HG02588 (cell line): ENCODE measurements around the gene FAM174B.
A peak's percentile ranks its signal among the peaks of the same experiment; 100 is the strongest.

Source experiments
- ATAC-seq: cut with Tn5 transposase; IDR thresholded peaks from one replicate; pipeline ENCODE4 v1.9.1; 2021; ENCODE audit warnings: mild to moderate bottlenecking, moderate library complexity; ENCODE audit not compliant: unreplicated experiment

The FAM174B gene

DNA sequence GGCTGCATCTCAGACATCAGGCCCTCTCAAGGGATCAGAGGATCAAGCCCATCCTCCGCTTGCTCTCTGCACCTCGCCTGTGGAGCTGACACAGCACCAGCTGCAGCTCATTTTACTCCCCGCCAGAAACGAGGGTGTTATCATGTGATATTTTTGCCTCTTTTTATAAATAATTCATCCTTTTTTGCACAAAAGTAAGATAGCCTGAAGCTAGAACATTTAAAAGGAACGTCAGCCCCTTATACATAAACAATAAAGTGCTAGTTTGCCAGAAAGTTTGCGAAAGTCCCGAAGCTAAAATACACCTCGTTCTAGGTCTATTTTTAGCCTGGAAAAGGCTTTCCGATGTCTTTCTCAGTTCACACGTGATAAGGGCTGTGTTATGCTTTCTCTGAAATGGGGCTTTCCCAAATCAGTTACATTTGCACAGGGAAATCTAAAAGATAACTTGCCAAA, 9.6 kb upstream of the FAM174B start:
- no peak for ATAC-seq

DNA sequence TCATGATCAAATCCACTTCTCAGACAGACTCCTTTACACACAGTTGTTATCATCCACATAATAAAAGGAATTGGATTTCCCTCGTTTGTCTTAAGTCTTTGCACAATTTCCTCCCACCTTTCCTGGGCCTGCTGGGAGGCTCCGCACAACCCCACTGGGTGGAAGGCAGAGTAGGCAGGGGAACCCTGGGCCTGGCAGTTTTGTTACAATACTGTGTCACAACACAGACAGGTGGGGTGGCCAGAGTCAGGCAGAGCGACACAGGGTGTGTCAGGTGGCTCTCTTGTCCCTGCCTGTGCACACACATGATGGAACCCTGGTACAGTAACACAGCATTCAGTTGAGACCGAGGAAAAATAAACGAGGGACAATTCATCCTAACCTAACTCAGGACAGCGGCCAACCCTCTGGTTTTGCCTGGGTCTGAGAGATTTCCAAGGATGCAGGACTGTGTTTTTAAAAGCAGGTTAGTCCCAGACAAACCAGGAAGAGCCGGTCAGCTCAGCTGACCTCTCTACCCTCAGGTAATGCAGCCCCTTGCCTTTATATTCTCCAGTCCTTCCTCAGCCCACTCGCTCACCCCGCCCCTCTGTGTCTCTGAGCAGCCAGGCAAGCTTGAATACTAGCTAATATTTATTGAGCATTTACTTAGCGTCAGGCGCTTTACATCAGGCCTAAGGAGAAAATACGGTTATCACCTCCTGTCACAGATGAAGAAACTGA, 8.8 kb upstream of the FAM174B start:
- ATAC-seq: no peak

DNA sequence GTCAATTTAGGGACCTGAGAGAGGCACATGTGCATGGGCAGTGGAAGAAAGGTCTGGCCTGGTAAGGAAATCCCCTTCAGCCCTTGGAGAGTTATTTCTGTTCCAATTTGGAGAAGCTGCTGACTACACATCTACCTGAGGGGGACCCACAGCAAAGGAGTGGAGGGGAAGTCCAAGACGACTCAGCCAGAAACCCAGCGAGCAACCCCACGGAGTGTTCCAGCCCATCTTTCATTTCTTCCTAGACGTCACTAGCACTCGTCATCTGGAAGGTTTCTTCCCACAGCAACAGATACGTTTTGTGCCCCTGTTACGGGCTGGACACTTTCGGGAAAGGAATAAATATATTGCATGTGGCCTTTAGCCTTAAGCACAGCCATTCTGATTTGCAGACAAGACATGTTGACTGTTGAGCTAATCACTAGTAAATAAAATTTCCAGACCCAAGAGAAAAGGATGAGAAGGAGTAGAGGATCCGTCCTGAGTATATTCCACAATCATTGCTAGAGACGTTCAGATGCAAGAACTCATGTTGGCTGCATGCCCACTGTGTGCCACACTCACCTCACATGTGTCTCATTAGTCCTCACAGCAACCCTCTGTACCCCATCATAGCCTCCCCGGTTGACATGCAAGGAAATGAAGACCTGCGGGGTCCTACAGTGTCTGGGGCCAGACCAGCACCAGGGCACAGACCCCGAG, 7.8 kb upstream of the FAM174B start:
- ATAC-seq: peak; percentile 85

DNA sequence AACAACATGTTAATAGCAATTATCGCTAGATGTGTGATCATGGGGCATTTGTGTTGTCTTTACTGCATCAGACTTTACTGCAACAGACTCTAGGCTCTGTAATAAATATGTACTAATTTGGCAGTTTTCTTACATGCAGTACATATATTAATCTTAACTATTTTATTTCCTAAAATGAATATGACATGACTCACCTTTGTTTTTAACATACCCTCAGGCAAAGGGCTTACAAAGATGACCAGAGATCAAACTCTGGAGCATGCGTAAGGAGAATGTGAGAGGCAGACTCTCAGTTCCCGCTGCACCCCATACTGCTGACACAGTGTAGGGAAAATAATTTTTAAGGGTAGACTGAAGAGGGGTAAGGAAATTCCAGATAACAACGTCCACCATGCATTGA, 7.2 kb upstream of the FAM174B start:
- no peak for ATAC-seq

DNA sequence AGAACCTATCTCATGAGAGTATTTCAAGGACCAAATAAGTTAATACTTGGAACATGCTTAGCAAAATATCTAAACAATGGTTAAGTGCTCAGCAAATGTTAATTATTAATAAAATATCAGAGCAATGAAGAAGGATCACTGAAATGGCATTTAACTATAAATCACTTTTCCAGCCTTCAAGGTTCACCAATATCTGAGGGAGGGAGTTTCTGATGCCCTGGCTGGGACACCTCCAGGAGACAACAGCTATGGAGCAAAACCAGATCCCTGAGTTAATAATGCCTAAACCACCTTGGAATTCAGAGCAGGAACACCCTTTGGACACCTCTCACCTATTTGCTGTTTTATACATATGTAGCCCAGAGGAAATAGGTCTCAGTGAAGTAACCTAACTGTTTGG, 6.4 kb upstream of the FAM174B start:
- ATAC-seq: no peak

DNA sequence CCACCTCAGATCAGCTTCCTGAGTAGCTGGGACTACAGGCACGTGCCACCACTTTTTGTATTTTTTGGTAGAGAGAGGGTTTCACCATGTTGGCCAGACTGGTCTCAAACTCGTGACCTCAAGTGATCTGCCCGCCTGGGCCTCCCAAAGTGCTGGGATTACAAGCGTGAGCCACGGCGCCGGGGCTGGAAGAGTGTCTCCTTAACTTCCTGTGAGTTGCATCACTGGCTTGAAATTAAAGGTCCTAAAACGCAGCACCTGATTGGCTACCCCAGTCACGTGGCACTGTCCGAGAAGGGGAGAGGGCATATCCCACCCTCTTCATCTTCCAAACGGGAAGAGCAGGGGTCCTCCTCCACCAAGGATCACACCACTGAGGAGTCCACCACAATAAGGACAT, 5.5 kb upstream of the FAM174B start:
- no peak for ATAC-seq

DNA sequence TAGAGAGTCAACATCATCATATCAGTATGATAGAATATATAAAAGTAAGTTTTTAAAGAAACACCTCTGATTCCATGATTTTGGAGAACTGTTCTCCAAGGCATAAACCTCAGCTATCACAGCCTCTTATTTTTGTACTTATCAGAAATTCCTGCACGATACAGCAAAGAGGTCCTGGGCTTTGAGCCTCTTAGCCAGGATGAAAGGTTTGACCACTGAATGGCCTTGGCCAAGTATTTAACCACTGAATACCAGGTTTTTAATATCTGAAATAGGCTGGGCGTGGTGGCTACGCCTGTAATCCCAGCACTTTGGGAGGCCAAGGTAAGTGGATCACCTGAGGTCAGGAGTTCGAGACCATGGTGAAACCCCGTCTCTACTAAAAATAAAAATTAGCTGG, 1.9 kb upstream of the FAM174B start:
- ATAC-seq: no peak

DNA sequence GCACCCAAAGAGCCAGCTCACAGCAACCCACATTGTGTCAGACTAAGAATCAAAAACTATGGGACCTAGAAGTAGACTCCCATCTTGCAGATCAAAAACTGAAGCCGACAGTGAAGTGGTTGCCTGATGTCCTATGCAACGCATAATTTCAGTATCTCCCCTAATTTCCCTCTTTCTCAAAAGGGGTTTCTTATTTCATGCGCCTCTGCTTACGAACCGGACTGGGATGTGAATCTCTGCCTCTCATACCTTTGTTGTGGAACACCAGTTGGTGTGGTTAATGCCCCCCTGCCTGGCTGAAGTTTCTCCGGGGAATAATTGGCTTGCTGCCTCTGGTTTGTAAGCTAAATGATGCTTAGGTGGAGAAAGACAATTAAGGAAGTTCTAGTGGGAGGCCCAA, 514 bp upstream of the FAM174B start:
- no peak for ATAC-seq

DNA sequence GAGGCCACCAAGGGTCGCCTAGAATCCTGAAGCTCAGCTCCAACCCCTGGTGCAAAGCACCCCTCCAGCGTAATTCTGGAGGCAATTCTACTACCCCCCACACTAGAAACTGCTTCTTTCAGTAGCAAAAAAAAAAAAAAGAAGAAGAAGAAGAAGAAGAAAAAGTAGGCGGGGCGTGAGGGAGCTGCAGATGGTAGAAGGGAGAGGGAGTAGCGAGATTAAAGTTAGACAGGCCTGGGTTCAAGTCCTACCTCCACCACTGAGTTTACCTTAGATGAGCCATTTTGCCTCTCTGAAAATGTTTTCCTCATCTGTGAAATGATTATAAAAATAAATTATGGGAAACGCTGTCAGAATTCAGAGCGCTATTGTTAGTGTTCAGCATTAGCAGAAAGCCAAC, 913 bp downstream of the FAM174B start:
- no peak for ATAC-seq

DNA sequence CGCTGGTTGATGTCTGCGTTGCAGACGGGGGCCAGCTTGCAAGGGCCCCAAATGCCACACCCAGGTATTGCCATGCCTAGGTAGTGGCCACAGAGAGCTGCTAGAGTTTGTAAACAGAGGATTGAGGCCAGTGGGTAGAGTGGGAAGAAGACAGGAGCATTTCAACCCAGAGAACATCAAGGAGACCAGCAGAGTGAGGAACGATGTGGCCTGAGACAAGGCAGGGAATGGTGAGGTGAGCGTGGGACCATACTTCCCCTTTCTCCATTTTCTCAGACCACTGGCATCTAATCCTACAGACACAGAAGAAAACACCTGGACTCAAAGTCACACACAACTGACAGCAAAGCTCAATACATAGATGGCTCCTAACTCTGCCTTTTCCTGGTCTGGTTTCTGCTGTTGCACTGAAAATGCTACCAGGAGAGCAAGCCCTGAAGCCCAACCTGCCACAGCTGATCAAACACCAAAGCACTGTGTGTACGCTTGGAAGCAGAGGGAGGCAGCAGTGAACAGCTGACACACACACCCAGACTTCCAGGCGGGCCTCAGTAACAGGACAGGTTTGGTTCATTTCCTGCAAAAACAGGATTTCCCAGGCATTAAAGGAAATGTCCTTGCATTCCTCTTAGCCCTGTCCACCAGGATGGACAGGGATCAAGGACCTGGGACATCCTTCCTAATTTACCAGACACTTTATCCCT, 1.6 kb downstream of the FAM174B start:
- ATAC-seq: no peak

DNA sequence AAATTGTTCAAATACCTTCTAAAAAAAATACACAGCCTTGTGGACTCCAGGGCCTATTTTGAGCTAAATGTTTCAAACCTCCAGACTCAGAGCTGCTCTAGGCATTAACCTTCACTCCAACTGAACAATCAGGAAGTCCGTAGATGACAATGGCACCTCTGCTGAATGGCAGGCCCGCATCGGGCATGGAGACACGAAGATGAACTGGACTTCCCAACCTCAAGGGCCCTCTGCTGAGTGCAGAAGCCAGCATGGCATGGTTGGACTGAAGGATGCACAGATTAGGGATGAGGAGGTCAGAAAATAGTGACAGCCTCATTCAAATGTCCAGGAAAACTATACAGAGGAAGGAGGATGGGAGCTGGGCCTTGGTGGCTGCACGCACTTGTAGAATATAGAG, 2.2 kb downstream of the FAM174B start:
- ATAC-seq: no peak

DNA sequence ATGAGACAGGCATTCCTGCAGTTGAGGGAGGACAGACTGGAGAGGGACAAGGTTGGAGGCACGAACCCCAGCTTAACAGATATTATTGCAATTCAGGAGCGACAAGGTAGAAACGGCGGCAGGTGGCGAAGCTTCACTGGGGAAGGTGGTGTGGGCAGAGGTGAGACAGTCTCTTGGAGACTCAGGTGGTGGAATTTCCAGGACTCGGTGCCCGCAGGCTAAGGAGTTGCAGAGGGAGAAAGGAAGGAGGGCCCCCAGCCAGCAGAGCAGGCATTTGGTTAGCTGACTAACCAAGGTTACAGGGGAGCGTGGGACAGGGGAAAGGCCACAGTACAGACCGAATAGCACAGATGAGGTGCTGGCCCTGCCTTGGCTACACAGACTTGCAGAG, 3.0 kb downstream of the FAM174B start:
- ATAC-seq: no peak

DNA sequence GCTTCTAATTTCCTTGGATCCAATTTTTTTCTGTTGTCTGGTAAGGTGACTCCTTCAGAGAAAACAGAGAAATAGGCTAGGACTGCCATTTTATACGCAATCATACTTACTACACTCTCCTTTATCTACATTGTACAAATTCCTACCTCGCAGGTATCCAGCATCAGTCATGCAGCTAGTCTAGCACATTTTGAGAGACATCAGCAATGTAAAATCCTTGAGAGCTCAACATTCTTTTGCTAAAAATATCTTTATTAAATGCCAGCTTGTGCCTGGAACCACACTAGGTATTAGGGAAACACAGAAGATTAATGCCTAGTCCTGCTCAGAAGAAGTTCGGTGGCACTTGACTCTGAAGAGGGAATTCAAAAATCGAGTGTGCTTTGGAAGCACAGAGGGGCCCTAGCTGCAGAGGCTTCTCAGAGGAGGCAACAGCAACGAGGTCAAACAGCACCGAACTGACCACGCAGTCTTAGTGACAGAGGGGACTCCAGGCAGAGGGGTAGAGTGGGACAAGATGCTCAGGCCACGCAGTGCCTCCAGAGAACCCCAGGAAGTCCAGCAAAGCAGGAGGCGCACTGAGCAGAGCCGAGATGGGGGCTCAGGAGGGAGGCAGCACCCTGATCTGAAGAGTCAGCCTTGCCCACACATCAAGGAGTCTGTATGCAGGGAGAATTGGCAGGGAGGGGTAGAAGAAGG, 3.5 kb downstream of the FAM174B start:
- no peak for ATAC-seq

DNA sequence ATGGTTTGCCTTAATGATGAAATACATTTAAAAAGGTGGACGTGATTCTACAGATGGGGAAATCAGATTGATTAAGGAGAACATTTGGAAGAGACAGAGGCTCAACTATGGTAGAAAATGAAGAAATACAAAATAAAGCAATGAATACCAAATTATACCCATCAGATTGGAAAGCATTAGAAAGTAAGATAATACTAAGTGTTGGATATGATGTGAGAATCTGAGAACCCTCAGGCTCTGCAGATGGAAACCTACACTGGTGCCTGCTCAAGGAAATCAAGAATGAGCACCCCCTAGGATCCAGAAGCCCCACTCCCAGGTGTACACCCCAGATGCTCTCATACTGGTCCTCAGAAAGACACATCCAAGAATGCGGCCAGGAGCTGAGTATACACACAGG, 4.6 kb downstream of the FAM174B start:
- no peak for ATAC-seq

DNA sequence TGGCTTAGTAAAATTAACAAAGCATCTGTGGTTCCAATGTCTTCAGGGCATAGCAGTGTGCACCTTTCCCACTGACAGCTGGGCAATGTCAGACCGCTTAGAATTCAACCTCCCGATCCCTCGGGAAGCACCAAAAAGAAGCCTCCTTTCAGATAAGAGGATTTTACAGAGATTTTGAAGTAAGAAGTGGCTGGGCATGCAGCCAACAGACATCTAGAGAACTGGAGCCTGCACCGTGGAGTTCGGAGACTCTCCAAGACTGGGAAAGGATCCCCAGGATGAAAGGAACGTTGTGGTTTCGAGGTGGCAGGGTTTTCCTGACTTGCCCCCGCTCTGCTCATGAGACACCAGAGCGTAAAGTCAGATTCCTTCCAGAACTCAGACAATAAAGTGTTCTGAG, 5.3 kb downstream of the FAM174B start:
- no peak for ATAC-seq

DNA sequence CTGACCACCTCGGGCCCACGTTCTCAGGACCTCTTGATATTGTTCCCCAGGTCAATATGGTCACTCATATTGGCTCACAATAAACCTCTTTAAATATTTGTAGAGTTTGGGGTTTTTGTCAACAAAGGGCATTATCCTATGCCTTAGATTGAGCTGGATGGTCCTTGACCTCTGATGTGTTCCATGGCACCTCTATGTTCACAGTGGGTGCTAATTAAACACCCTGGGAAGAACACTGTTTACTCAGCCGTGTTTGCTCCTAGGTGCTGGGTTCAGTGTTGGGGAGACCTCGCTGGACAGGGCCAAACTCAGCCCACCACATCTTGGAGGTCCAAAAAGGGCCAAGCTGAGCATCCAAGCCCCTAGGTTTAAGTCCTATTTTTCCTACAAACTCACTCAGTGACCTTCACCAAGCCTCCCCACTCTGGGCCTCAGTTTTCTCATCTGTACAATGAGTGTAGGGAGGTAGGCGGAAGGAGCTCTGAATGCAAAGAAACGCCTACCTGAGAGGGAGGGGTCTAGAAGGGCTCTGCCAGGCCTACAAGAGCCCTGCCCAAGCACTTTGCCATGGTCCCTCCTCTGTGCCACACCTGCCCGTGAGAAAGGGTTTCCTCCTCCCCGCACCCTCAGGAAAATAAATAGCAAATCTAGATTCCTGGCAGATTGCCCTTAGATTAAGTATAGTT, 7.2 kb downstream of the FAM174B start:
- no peak for ATAC-seq

DNA sequence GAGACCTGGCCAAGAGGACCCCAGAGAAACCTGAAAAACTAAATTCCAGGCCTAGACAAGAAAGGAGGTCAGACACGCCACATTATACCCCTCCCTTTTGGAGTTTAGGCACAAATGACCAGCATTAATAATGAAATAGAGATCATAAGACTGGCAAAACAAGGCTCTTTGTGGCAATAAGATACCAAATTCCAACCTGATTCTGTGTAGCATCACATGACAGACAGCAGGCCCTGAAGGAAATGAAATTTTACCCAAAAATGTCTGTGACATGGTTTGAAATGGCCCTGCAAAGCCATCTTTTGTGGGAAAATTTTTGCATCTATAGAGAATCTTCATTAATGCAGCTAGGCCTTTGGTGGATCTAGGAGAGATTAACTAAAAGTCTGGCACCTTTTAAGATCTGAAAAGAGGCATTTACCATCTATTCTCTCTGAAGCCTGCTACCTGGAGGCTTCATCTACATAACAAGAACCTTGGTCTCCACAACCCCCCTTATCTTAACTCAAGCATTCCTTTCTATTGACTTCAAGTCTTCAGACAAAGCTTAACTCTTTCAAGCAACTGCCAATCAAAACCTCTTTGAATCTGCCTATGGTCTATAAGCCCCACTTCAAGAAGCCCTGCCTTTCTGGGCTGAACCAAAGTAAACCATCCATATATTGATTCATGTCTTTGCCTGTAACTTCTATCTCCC, 8.0 kb downstream of the FAM174B start:
- ATAC-seq: no peak

DNA sequence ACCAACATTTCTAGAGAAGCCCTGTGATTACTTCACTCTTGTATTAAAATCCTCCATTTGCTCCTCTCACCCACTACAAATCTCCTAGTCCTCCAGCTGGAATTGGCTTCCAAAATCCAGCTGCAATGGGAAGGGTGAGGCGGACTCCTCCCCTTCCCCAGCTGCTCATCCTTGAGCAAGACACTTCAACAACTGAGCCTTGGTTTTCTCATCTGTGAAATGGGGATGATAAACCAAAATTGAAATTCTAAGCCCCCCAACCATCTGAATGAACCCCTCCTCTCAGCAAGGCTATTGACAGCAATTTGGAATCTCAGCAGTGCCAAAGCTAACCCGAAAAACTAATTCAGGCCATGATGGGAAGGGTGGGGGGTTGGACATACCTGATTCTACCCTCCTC, 9.4 kb downstream of the FAM174B start:
- no peak for ATAC-seq

DNA sequence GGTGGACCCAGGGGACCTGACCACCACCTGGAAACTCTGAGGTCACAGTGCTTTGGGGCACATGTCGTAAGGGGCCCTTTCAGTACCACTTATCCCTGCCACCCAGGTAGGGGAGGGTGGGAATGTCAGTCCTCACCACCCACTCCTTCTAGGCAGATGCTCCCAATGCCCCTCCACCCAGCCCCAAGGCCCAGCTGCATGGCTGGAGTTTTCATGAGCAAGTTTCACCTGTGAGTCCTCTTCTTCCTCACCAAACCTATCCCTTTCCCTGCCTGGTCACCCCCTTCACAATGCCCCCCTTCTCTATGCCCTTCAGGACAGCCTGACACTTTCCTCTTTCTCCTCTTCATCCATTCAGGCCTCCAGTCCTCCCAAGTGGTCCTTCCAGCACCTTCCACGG, 9.8 kb downstream of the FAM174B start:
- ATAC-seq: no peak

DNA sequence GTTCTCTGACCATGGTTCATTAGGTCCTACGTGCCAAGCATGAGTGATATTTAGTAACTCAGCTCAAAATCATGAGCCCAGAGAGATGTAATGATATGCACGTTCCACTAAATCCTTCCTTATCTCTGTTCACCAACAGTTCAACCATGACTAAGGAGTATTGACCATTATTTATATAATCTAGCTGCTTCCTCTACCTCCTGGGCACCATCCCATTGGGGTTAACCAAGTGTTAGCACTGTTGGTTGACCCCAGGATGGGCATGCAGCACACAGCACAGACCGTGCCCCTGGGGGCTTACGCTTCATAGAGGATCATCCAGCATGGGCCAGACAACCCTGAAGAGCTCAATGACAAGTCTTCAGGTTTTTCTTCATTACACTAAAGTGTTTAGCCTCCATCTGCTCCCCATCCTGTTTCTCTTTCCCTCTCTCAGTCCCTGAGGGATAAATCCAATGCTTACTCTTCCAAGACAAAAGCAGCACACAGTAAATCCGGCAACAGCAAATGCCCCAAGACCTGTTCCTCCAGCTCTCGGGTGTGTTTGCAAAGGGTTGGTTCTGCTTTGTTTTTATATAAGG, 10.4 kb downstream of the FAM174B start:
- ATAC-seq: no peak
